HG03558 (cell line): ENCODE data around the gene ZKSCAN3.
"Not testable (repeated sequence)": the region's sequence is repeated elsewhere in the genome, so short reads cannot be mapped to it uniquely, and the experiment has no call there.

ENCODE experiments used
- ATAC-seq: cut with Tn5 transposase; IDR thresholded peaks from one replicate; pipeline ENCODE4 v1.9.1; 2021; ENCODE audit warnings: moderate number of reproducible peaks; ENCODE audit not compliant: unreplicated experiment; ENCODE audit errors: extremely low read depth

ZKSCAN3 gene

DNA sequence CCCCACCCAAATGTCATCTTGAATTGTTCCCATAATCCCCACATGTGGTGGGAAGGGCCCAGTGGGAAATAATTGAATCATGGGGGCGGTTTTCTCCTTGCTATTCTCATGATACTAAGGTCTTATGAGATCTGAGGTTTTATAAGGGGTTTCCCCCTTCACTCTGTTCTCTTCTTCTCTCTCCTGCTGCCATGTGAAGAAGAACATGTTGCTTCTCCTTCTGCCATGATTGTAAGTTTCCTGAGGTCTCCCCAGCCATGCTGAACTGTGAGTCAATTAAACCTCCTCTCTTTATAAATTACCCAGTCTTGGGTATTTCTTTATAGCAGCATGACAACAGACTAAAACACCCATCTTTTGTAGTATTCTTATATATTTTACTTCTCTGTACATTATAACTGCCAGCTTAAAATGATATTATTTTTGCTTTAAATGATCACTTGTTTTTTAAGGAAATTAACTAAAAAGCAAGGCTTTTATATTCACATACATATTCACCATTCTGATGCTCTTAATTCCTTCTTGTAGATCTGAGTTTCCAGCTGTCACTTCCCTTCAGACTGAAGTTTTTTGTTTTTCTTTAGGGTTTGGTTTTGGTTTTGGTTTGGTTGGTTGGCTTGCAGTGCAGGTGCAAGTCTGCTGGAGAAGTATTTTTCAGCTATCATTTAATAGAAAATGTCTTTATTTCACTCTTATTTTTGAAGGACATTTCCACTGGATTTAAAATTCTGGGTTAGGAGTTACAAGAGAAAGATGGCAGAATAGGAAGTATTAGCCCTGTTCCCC lies 9.2 kb upstream of the ZKSCAN3 start:
- ATAC-seq = no peak

DNA sequence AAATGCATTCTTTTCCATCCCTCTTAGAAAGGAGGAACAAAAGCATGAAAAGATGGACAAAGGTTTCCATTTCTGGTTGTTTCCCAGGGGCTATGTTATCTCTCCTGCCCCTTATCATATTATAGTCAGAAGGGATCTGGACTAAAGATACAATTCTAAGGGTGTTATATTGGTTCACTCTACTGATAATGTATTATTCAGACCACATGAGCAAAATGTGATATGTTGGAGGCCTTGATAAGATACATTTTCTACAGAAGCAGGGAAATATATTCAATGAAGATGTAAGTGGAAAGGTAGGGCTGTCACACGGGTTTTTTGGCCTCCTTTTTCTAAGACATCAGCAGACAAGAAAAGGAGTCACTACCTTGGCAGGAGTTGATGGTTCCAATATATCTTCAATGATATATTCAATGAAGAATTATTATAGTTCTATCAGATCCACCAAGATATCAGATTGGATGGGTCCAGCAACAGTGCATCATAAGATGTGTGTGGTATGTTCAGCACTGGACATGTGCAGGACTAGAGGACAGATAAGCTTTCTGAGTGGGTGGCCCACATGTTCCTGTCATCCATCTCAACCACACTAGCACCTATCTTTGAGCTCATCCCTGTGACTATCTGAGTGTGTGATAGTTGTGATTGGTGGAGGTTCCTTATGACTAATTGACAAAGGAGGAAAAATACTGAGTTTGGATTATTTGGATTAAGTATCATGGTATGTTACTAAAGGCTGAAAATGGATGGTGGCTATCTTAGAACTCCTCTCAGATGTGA lies 5.7 kb upstream of the ZKSCAN3 start:
- no peak for ATAC-seq

DNA sequence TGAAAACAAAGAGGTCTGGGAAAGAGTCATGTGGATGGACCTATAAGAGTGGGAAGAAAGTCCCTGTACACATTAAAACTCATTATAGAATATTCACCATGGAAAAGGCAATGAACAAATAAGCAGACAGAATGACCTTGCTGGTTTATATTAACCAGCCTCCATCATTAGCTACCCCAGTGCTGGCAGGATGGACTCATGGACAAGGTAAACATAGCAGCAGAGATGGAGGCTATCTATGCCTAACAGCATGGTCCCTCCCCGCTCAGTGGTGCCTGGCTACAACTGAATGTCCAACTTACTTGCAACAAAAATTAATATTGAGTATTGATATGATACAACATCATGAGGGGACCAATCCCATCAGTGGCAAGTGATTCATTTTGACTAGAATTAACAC lies 4.5 kb upstream of the ZKSCAN3 start:
- no peak for ATAC-seq

DNA sequence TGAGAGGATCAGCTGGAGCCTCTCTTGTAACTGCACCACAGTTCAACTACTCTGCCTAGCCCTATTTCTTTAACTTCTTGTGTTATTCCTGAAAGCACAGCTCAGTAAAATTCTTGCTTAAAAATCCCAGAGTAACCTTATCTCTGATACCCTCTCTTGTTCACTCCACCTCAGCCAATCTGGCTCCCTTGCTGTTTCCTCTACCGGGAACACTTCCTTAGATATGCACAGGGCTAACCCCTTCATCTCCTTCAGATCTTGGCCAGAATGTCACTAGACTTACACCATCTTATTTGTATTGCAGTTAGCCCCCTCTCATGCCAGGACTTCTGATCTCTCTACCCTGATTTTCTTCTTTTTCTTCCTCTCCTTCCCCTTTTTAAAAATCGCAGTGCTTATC lies 2.6 kb upstream of the ZKSCAN3 start:
- no peak for ATAC-seq

DNA sequence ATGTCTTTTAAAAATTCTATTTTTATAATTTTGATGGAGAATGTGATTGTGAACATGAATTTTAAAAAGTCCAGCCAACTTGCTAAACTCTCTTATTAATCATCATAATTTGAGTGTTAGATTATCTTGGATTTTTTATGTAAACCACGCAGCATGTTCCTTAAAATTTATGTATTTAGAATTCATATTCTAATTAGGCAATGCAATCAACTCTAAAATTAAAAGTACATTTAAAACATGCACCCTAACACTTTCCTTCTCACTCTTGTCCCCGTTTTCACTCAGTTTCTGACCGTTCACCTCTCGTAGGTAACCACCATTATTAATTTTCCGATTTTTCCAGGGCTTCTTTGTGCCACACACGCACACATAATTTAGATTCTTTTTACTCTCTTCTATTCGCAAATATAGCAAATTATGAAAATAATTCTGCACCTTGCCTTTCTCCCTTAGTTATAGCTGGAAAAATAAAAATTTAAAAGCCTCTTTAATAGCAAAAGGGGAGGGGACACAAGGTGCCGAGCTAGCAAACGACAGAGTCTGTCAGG lies 329 bp upstream of the ZKSCAN3 start:
- no peak for ATAC-seq

DNA sequence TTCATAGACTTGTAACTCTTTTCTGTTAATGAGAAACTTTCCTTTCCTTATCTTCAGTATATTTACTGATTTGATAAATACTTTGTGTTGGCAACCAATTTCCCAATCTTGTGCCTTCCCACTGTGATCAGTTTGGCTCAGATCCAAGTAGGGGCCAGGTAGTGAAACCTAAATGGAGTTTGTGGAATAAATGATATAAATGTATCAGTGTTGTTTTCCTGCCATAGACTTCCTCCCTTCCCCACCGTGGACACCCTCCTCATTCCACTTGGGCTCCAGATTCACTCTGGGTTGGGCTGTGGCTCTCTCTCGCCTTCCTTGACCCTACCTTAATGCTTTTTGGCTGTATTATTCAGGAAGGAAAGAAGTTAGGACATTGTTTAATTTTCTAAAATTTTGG lies 1.3 kb downstream of the ZKSCAN3 start:
- no peak for ATAC-seq

DNA sequence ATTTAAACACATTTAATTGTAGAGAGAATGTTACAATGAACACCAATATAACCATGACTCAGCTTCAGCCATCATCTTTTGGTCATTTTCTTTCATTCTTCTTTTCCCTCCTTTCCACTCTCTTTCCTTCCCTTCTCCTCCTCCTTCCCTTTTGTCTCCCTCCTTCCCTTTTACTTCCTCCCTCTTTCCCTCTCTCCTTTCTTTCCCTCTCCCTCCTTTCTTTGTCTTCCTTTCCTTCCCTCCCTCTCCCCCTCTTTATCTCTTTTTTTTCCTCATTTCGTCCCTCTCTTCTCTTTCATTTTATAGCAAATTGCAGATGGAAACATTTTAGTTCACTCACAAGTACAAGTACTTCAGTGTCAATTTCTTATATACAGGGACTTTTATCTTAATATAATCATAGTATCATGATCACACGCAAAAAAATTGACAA lies 1.8 kb downstream of the ZKSCAN3 start:
- no peak for ATAC-seq

DNA sequence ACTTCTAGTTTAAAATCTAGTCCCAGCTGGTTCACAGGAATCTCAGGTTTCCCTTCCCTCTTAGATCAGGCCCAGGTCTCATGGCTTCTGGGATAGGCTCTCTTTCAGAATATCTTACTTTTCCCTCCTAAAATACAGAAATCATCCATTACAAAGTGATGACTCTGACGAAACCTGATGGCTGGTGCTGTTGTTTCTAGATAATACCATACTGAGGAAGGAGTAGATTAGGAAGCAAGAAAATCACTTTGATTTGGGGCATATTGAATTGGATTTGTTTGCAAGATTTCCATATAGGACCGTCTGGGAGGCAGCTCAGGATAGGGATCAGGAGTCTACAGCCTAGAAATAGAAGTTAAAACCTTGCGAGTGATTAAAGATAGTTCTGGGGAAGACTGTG lies 3.6 kb downstream of the ZKSCAN3 start:
- no peak for ATAC-seq

DNA sequence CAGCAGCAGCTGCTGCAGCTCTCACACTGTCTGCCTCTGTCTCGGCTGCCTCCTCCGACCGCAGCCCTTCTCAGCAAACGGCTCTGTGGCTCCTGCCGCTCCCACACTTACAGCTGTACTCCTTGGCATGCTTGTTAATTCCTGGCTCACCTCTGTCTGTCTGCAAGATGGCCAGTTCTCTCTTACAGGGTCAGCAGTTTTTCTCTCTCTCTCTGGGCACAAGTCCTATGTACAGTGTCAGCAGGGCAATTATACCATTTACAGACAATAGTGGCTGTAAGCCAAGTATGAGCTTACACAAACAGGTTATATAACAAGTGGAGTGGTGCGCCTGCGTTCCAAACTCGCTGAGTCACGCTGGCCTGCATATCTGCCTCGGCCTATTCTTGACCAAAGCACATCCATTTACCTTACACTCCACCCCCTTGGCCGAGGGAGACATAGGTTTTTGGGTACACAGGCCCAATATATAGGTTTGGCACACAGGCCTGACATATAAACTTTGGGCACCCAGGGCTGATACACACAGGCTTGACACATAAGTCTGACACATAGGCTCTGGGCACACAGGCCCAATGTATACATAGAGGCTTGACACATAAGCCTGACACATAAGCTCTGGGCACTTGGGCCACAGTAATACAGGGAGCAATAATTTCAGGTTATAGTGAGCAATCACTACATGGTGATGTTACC lies 4.4 kb downstream of the ZKSCAN3 start:
- ATAC-seq = no peak

DNA sequence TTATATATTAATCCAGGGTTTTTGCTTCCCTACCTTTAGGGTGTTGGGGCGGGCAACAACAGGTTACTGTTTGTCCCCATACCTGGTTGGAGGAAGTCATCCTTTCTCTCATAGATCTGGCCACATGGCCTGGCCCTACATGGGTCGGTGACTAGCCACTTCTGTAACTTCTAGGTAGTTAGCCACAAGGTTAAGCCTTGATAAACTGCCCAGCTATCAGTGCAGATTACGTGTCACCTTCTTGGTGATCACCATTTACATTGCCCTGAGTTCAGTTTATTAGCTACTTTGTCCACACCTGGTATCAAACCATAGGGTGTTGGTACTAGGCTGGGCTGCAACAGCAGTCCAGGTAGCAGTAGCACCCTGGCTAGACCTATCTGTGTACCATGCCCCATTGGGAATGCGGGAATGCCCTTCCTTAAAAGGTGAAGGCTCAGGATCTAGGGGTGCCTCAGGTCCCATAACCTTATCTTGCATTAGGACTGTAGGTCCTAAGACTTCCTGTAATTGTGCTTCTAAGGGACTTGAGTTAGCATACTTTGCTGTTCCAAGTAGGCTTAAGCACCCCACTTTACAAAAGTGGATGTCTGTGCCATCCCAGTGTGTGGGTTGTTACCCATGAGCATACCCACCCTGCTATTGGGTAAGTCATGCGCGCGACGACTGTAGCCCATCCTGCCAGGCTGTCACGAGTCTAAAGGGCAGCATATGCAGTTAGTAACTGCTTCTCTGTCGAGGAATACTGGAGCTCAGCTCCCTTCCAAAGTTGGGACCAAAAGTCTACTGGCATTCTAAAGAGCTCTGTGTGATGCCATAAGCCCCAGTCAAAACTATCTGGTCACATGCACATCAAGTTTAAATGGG lies 5.2 kb downstream of the ZKSCAN3 start:
- ATAC-seq = no peak

DNA sequence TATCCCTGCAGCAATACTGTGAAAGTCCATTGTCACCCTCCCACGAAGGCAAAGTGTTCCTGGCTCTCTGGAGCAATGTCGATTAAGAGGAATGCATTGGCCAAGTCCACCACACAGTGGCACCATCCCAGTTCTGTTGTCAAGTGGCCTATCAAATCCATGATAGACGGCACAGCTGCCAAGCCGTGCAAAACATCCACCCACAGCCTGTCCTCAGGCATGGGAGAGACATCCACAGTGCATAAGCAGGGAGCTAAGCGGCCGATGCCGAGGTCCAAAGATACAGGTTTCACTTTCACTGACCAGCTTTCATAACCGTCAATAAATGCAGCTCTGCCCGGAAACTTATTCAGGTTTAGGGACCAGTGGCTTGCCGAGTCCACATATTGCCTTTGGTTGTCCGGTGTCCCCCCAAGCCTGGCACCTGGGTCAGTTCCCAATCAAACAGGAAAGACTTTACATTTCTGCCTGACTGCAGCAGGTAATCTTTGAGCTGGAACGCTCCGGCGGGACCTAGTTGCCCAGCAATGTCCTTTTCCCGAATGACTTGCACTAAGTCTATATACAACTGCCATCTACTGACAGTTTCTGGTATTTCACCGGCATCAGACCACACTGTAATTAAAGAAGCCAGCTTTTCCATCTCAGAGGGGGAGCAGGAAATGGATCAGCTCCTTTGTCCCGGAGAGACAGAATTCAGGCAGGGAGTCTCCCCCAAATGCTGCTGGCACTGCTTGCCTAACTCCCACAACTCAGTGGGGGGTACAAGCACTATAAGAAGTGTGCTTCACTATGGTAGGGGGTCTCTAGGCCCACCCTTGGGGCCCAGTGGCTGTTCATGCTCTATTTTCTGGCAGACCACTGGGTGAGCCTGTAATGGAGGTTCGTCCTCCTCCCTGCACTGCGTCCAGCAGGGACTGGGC lies 6.3 kb downstream of the ZKSCAN3 start:
- no peak for ATAC-seq

DNA sequence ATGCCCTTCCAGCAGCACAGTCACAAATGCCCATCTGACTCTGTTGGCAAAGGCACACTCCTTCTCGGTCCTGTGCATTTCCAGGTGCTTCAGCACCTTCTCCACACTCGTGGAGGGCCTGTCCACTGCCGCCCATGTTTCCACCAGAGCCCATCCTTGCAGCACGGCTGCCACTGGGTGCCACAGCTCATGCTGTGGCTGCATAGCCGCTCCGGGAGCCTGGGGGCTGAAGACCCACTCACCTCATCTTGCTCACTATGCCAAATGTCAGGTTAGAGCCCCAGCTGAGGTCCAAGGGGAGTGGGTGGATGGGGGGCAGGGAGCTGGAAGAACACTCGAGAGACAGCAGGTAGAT lies 6.9 kb downstream of the ZKSCAN3 start:
- no peak for ATAC-seq

DNA sequence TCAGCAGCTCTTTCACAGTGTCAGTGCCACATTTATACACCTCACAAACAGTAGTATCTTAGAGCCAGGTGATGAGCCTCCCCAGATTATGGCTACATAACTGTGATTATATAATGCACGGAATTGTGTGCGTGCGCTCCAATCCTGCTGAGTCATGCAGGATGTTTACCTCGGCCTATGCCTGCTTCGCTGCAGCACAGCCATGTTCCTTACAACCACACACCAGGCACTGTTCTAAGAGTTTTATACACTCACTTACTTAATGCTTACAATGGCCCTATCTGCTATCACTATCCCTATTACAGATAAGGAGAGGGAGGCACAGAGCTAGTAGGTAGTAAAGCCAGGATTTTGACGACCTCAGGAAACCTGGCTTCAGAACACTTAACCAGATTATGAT lies 7.3 kb downstream of the ZKSCAN3 start:
- ATAC-seq = no peak

DNA sequence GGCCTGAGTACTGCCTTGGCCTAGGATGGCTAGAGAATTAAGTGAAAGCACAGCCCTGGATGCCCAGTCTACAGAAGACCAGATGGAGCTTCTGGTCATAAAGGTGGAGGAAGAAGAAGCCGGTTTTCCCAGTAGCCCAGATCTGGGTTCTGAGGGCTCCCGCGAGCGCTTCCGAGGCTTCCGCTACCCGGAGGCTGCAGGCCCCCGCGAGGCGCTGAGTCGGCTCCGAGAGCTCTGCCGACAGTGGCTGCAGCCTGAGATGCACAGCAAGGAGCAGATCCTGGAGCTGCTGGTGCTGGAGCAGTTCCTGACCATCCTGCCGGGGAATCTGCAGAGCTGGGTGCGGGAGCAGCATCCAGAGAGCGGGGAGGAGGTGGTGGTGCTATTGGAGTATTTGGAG lies 9.8 kb downstream of the ZKSCAN3 start:
- not testable (repeated sequence) for ATAC-seq

DNA sequence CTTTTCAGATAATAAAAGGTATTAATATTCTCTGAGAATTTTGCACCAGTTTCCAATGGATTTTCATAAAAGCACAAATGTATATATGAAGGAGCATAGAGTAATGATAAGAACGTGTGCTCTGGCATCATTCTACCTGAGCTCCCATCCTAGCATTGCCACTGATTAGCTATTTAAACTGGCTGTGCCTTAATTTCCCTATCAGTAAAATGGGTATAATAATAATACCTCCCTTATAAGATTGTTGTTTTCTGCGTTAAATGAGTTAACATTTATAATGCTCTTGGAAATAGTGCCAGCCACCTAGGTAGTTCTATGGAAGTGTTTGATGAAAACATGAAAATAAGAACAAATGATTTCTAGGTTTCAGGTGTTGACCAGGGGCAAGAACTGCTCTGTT lies 11.2 kb downstream of the ZKSCAN3 start:
- no peak for ATAC-seq

DNA sequence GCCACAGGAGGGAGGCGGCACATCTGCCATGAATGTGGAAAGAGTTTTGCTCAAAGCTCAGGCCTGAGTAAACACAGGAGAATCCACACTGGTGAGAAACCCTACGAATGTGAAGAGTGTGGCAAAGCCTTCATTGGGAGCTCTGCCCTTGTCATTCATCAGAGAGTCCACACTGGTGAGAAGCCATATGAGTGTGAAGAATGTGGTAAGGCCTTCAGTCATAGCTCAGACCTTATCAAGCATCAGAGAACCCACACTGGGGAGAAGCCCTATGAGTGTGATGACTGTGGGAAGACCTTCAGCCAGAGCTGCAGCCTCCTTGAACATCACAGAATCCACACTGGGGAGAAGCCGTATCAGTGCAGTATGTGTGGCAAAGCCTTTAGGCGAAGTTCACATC lies 15.8 kb downstream of the ZKSCAN3 start:
- not testable (repeated sequence) for ATAC-seq

DNA sequence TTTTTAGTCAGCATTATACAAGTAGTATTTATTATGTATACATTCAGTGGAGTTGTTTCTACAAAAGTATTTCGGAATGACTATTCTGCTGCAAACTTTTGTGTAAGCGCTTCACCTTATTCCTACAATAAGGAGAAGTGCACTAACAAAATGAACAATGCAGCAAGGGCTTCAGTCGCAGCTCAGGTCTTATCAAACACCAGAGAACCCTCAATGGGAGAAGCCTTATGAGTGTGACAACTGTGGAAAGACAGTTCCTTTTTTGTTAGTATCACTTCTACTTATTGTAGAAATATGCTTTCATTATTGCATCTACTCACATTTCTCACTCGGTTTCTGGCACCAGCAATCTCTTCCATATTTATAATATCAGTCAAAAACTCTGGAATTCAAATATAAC lies 18.8 kb downstream of the ZKSCAN3 start:
- ATAC-seq = no peak

DNA sequence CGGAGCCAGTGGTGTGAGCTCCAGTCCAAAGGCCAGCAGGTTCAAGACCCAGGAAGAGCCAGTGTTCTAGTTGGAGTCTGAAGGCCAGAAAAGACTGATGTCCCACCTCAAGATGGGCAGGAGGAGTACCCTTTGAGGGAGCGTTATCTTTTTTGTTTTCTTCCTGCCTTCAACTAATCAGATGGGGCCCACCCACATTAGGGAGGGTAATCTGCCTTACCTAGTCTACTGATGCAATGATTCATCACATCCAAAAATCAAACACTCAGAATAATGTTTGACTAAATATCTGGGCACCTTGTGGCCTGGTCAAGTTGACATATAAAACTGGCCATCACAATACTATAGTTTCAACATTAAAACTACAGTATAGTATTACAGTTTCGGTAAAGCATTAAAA lies 19.7 kb downstream of the ZKSCAN3 start:
- ATAC-seq = no peak

DNA sequence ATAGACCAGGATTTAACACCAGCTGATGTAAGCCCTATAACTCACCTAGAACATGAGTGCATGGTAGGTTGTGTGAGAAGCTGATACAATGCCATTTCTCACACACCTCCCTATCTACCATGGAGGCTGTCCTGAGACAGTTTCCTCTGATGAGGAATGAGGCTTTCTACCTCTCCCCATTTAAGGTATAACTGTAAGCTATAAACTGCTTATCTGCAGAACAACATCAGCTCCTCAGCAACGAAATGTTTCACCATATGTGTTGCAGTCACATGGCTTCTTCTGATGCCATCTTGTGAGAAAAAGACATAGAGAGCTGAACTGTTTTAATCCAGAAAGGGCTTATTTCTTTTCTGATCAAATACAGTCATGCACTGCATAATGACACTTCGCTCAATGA lies 20.7 kb downstream of the ZKSCAN3 start:
- no peak for ATAC-seq
